ENCODE data around the gene C1QTNF5. TPM values are rescaled to one million over a fixed set of nuclear protein-coding genes. Genes with fewer than 3 reads are reported as not detected.
A peak's percentile ranks its signal among the peaks of the same experiment; 100 is the strongest.

The C1QTNF5 gene
- total and polyA plus RNA-seq, 2 experiments from 2014 or later, result 13.7 to 18.0 TPM

- Histone ChIP-seq H3K36me3 (replicated peaks; ENCODE audit: insufficient read depth, low read depth) (no peaks in the 10 kb centered on the region), H3K4me1 (ENCODE audit: insufficient read depth) (peaks cover 20% of the 10 kb centered on the region), H2AFZ (peak overlapping the region; percentile 21), H3K27me3 (peaks cover 10% of the 10 kb centered on the region), H4K20me1 (ENCODE audit: insufficient read depth, poor library complexity, severe bottlenecking) (no peaks in the 10 kb centered on the region), H3K9me2 (replicated peaks; ENCODE audit: insufficient read depth) (no peaks in the 10 kb centered on the region), H3K4me3 (peak overlapping the region; percentile 15), H3K9me3 (ENCODE audit: low read depth) (no peaks in the 10 kb centered on the region), H3K4me2 (peak overlapping the region; percentile 86), H3K79me2 (no peaks in the 10 kb centered on the region), H3K27ac (no peak overlapping the region)
- TF ChIP-seq EZH2 (IDR thresholded peaks at IDR 0.05; ENCODE audit: borderline replicate concordance), result no peak
- TF ChIP-seq EZH2phosphoT487 (IDR thresholded peaks at IDR 0.05; ENCODE audit: low read depth, severe bottlenecking, unreplicated experiment), result no peak
- TF ChIP-seq CTCF (IDR thresholded peaks at IDR 0.05; ENCODE audit: poor library complexity), result no peak
- 2% methylated on average over 10 of the region's 10 CpGs for WGBS (ENCODE audit: low lambda C conversion rate, missing lambda C conversion rate)
- no peak for DNase-seq (ENCODE audit: low spot score)
These were observed 40.1 kb upstream of the C1QTNF5 start for GRCh38 chr11:119380827-119381180.

GRCh38 chr11:119380160-119380826, 39.6 kb upstream of the C1QTNF5 start:
- DNase-seq (ENCODE audit: low spot score), result no peak
- TF ChIP-seq EZH2 (IDR thresholded peaks at IDR 0.05; ENCODE audit: borderline replicate concordance) (no peak), CTCF (IDR thresholded peaks at IDR 0.05; ENCODE audit: poor library complexity) (no peak), EZH2phosphoT487 (IDR thresholded peaks at IDR 0.05; ENCODE audit: low read depth, severe bottlenecking, unreplicated experiment) (no peak)
- Histone ChIP-seq H3K27ac (no peak overlapping the region), H3K4me3 (no peak overlapping the region), H3K36me3 (replicated peaks; ENCODE audit: insufficient read depth, low read depth) (no peaks in the 10 kb centered on the region), H3K27me3 (peaks cover 10% of the 10 kb centered on the region), H3K9me3 (ENCODE audit: low read depth) (no peaks in the 10 kb centered on the region), H3K4me1 (ENCODE audit: insufficient read depth) (peaks cover 20% of the 10 kb centered on the region), H3K9me2 (replicated peaks; ENCODE audit: insufficient read depth) (no peaks in the 10 kb centered on the region), H2AFZ (no peak overlapping the region), H3K4me2 (peak overlapping the region; percentile 86), H4K20me1 (ENCODE audit: insufficient read depth, poor library complexity, severe bottlenecking) (no peaks in the 10 kb centered on the region), H3K79me2 (no peaks in the 10 kb centered on the region)
- 74% methylated on average over 13 of the region's 13 CpGs for WGBS (ENCODE audit: low lambda C conversion rate, missing lambda C conversion rate)

GRCh38 chr11:119378851-119379465, 38.3 kb upstream of the C1QTNF5 start:
- H3K36me3 ChIP-seq (replicated peaks; ENCODE audit: insufficient read depth, low read depth), result no peaks in the 10 kb centered on the region
- no peaks in the 10 kb centered on the region for H3K79me2 ChIP-seq
- H3K4me2 ChIP-seq, result peak overlapping the region; percentile 18
- peaks cover 1% of the 10 kb centered on the region for H3K27me3 ChIP-seq
- DNase-seq (ENCODE audit: low spot score), result no peak
- no peaks in the 10 kb centered on the region for H4K20me1 ChIP-seq (ENCODE audit: insufficient read depth, poor library complexity, severe bottlenecking)
- H3K27ac ChIP-seq, result no peak overlapping the region
- H2AFZ ChIP-seq, result no peak overlapping the region
- H3K4me1 ChIP-seq (ENCODE audit: insufficient read depth), result peaks cover 20% of the 10 kb centered on the region
- WGBS (ENCODE audit: low lambda C conversion rate, missing lambda C conversion rate), result 23% methylated on average over 10 of the region's 10 CpGs
- H3K9me2 ChIP-seq (replicated peaks; ENCODE audit: insufficient read depth), result no peaks in the 10 kb centered on the region
- TF ChIP-seq CTCF (IDR thresholded peaks at IDR 0.05; ENCODE audit: poor library complexity) (no peak), EZH2 (IDR thresholded peaks at IDR 0.05; ENCODE audit: borderline replicate concordance) (no peak)
- H3K4me3 ChIP-seq, result no peak overlapping the region
- no peaks in the 10 kb centered on the region for H3K9me3 ChIP-seq (ENCODE audit: low read depth)

Data from hepatocyte (in vitro differentiated cells).